ENCODE measurements around the gene SYNGR3. TPM values are rescaled to one million over a fixed set of nuclear protein-coding genes. Genes with fewer than 3 reads are reported as not detected.

The SYNGR3 gene
- total and polyA plus RNA-seq, 2 of the 13 experiments (the other 11 are each of a cell fraction or from before 2014, with no cell fraction given) = 0.97 to 5.7 TPM

- TF ChIP-seq, protein P1, sequence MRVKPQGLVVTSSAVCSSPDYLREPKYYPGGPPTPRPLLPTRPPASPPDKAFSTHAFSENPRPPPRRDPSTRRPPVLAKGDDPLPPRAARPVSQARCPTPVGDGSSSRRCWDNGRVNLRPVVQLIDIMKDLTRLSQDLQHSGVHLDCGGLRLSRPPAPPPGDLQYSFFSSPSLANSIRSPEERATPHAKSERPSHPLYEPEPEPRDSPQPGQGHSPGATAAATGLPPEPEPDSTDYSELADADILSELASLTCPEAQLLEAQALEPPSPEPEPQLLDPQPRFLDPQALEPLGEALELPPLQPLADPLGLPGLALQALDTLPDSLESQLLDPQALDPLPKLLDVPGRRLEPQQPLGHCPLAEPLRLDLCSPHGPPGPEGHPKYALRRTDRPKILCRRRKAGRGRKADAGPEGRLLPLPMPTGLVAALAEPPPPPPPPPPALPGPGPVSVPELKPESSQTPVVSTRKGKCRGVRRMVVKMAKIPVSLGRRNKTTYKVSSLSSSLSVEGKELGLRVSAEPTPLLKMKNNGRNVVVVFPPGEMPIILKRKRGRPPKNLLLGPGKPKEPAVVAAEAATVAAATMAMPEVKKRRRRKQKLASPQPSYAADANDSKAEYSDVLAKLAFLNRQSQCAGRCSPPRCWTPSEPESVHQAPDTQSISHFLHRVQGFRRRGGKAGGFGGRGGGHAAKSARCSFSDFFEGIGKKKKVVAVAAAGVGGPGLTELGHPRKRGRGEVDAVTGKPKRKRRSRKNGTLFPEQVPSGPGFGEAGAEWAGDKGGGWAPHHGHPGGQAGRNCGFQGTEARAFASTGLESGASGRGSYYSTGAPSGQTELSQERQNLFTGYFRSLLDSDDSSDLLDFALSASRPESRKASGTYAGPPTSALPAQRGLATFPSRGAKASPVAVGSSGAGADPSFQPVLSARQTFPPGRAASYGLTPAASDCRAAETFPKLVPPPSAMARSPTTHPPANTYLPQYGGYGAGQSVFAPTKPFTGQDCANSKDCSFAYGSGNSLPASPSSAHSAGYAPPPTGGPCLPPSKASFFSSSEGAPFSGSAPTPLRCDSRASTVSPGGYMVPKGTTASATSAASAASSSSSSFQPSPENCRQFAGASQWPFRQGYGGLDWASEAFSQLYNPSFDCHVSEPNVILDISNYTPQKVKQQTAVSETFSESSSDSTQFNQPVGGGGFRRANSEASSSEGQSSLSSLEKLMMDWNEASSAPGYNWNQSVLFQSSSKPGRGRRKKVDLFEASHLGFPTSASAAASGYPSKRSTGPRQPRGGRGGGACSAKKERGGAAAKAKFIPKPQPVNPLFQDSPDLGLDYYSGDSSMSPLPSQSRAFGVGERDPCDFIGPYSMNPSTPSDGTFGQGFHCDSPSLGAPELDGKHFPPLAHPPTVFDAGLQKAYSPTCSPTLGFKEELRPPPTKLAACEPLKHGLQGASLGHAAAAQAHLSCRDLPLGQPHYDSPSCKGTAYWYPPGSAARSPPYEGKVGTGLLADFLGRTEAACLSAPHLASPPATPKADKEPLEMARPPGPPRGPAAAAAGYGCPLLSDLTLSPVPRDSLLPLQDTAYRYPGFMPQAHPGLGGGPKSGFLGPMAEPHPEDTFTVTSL (CRISPR knock-in tag; IDR thresholded peaks at IDR 0.05; ENCODE audit: borderline replicate concordance) = no peak
- TF ChIP-seq ZBTB40 (IDR thresholded peaks at IDR 0.05) (no peak), ZBTB40 (CRISPR knock-in tag; IDR thresholded peaks at IDR 0.05) (no peak; the same call in 1 of the 2 replicates), ZNF83 (CRISPR knock-in tag; IDR thresholded peaks at IDR 0.05; ENCODE audit: borderline replicate concordance) (no peak), TMF1 (CRISPR knock-in tag; IDR thresholded peaks at IDR 0.05; ENCODE audit: low read depth) (peak; percentile 23), ZEB1 (IDR thresholded peaks at IDR 0.05; ENCODE audit: insufficient replicate concordance, low read depth) (peak; percentile 29), ZNF18 (CRISPR knock-in tag; IDR thresholded peaks at IDR 0.05; ENCODE audit: insufficient replicate concordance) (peak; percentile 42), ZBTB7A (CRISPR knock-in tag; IDR thresholded peaks at IDR 0.05) (no peak), PITX1 (CRISPR knock-in tag; IDR thresholded peaks at IDR 0.05) (peak; percentile 57), HIVEP1 (CRISPR knock-in tag; IDR thresholded peaks at IDR 0.05) (0 out of 2 replicates have a peak, but pooled peaks have one; percentile 24), KDM2A (CRISPR knock-in tag; IDR thresholded peaks at IDR 0.05; ENCODE audit: borderline replicate concordance, low read depth) (peak; percentile 94), RBM39 (IDR thresholded peaks at IDR 0.05; ENCODE audit: low read depth, low read length, poor library complexity, severe bottlenecking) (no peak)
These were observed 6.0 kb upstream of the SYNGR3 start, which contains the start of gene GFER (continued) for GRCh38 chr16:1983544-1984346.

All from HepG2 (cell line).